ENCODE measurements around the gene MAST4.

Gene MAST4

DNA sequence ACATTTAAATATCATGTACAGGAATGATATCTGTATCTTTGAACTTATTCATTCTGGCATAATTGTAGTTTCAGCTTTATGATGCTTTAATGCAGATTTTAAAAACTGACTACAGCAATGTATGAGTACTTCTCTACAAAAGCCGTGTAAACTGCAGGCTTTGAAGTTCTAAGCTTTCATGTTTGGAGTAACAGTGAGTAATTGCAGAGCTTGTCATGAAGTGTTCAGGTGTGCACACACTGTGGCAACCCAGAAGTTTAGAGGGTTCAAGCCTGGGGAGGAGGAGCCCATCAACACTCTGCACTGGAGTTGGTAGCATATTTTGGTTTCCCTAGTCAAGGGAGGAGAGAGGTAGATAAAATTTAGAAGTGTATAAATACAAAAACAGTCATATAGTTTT is 469.5 kb downstream of the MAST4 start:
- Histone ChIP-seq H3K36me3 (ENCODE audit: control insufficient read depth, insufficient read depth, low read length) (no peaks in the 10 kb centered on the region), H3K27ac (ENCODE audit: insufficient read depth, low read depth, low read length, poor library complexity, severe bottlenecking) (no peak overlapping the region), H3K4me1 (ENCODE audit: control insufficient read depth, insufficient read depth, low read length) (no peaks in the 10 kb centered on the region), H3K4me3 (ENCODE audit: insufficient read depth, low read depth, low read length) (no peak overlapping the region), H3K9me3 (ENCODE audit: control insufficient read depth, low read length) (no peaks in the 10 kb centered on the region), H3K27me3 (ENCODE audit: control insufficient read depth, insufficient read depth, low read length, poor library complexity, severe bottlenecking) (no peaks in the 10 kb centered on the region)
- WGBS, 2 experiments: 89 to 95% methylated on average over 1 of the region's 1 CpG

DNA sequence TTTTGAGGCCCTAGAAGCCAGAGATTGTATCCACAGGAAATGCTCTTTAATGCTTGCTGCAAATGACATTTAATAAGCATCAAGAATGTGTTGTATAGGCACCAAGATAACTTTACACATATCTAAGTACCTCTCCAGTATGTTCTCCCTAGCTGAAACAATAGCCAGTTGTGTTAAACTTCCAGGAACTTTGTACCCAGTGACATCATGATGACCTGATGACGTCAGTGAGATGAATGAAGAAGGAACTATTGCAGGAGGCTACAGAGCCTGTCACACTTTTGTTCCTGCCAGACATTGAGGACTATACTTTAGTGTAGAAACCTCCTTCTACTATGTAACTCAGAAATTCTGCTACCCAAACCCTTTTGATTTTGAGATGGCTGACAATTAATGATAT is 470.6 kb downstream of the MAST4 start:
- no peak overlapping the region for H3K27ac ChIP-seq (ENCODE audit: insufficient read depth, low read depth, low read length, poor library complexity, severe bottlenecking)
- H3K36me3 ChIP-seq (ENCODE audit: control insufficient read depth, insufficient read depth, low read length): no peaks in the 10 kb centered on the region
- 91 to 100% methylated on average over 1 of the region's 1 CpG for WGBS, 2 experiments
- no peak overlapping the region for H3K4me3 ChIP-seq (ENCODE audit: insufficient read depth, low read depth, low read length)
- H3K27me3 ChIP-seq (ENCODE audit: control insufficient read depth, insufficient read depth, low read length, poor library complexity, severe bottlenecking): no peaks in the 10 kb centered on the region
- no peaks in the 10 kb centered on the region for H3K4me1 ChIP-seq (ENCODE audit: control insufficient read depth, insufficient read depth, low read length)
- no peaks in the 10 kb centered on the region for H3K9me3 ChIP-seq (ENCODE audit: control insufficient read depth, low read length)

DNA sequence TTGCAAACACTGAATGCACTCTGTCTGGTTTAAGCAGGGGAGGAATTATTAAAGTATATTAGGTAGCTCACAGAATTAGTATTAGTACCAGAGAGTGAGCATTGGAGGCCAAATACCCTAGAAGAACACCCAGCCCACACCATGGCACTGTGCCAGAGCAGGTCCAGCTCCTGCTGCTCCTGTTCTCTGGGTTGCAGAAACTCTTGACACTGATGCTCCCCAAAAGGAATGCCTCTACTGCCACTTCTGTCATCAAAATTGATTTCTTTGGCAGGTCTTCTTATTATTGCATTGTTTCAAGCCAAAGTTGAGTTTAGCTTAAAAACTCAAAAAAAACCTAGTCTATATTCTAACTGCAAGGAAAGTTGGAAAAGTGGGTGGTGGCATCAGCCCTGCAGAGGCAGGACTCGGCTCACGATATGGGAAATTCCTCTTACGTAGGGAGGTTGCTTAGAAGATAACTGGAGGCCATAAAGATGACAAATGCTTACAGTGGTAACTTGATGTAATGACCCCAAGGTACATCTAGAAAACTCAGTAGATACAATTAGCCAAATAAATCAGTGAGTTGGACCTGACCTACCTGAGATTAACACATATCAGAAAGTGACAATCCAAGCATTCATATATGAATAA is 477.0 kb downstream of the MAST4 start:
- no peak overlapping the region for H3K4me3 ChIP-seq (ENCODE audit: insufficient read depth, low read depth, low read length)
- H3K27ac ChIP-seq (ENCODE audit: insufficient read depth, low read depth, low read length, poor library complexity, severe bottlenecking): no peak overlapping the region
- no peaks in the 10 kb centered on the region for H3K9me3 ChIP-seq (ENCODE audit: control insufficient read depth, low read length)
- H3K36me3 ChIP-seq (ENCODE audit: control insufficient read depth, insufficient read depth, low read length): no peaks in the 10 kb centered on the region
- WGBS, 2 experiments: 85 to 97% methylated on average over 3 of the region's 3 CpGs
- no peaks in the 10 kb centered on the region for H3K27me3 ChIP-seq (ENCODE audit: control insufficient read depth, insufficient read depth, low read length, poor library complexity, severe bottlenecking)
- no peaks in the 10 kb centered on the region for H3K4me1 ChIP-seq (ENCODE audit: control insufficient read depth, insufficient read depth, low read length)

DNA sequence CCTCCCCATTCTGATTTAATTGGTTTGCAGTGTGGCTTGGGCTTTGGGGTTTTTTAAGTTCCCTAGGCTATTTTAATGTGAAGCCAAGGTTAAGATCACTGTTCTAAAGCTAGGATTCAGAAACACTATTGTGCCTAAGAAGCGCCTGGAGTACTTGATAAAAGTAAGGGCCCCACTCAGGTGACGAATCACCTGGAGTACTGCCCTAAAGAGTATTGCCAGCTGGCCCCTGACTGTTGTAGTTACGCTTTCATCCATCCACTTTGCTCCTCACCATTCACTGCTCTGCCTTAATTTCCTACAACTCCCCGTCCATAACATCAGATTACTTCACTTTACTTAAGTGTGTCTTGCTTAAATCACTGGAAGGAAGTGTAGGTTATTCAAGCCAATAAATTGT is 481.1 kb downstream of the MAST4 start:
- H3K27ac ChIP-seq (ENCODE audit: insufficient read depth, low read depth, low read length, poor library complexity, severe bottlenecking): no peak overlapping the region
- no peaks in the 10 kb centered on the region for H3K27me3 ChIP-seq (ENCODE audit: control insufficient read depth, insufficient read depth, low read length, poor library complexity, severe bottlenecking)
- no peaks in the 10 kb centered on the region for H3K9me3 ChIP-seq (ENCODE audit: control insufficient read depth, low read length)
- no peak overlapping the region for H3K4me3 ChIP-seq (ENCODE audit: insufficient read depth, low read depth, low read length)
- H3K4me1 ChIP-seq (ENCODE audit: control insufficient read depth, insufficient read depth, low read length): no peaks in the 10 kb centered on the region
- WGBS, 2 experiments: 95 to 96% methylated on average over 4 of the region's 4 CpGs
- H3K36me3 ChIP-seq (ENCODE audit: control insufficient read depth, insufficient read depth, low read length): no peaks in the 10 kb centered on the region

DNA sequence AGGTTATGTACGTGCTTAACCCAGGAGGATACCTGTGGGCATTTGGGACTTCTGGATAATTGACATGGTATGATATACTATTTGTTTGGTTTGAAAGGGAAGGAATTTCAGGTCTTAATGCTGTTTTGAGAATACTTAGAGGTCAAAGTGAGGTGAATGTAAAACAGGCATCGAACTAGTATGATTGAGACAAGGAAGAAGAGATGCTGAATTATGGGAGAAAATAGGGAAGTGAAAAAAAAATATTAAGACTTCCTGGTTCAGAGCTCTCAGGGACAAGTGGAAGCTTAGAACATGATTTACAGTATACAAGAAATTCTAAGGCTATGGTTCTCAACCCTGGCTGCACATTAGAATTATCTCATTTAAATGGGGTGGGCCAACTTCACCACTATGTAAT is 485.1 kb downstream of the MAST4 start:
- H3K4me1 ChIP-seq (ENCODE audit: control insufficient read depth, insufficient read depth, low read length): no peaks in the 10 kb centered on the region
- H3K9me3 ChIP-seq (ENCODE audit: control insufficient read depth, low read length): no peaks in the 10 kb centered on the region
- 96% methylated on average over 2 of the region's 2 CpGs for WGBS, 2 experiments
- H3K27ac ChIP-seq (ENCODE audit: insufficient read depth, low read depth, low read length, poor library complexity, severe bottlenecking): no peak overlapping the region
- H3K27me3 ChIP-seq (ENCODE audit: control insufficient read depth, insufficient read depth, low read length, poor library complexity, severe bottlenecking): no peaks in the 10 kb centered on the region
- H3K4me3 ChIP-seq (ENCODE audit: insufficient read depth, low read depth, low read length): no peak overlapping the region
- H3K36me3 ChIP-seq (ENCODE audit: control insufficient read depth, insufficient read depth, low read length): no peaks in the 10 kb centered on the region

DNA sequence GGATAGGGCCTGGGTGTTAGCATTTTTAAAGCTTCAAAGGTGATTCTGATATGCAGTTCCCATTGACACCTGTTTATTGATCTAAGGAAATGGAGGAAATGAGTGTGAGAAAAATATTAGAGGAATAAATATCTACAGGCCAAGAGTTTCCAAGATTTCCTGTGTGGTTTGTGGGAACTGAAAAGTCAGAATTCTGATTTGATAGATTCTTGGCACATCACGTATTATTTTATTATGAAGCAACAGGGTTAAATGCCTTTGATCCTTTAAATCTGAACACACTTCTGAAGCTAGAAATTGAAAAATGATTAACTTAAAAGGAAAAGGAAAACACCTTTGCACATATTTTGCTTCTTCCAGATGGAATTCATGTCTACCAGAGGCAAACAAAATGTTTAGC is 486.7 kb downstream of the MAST4 start:
- H3K9me3 ChIP-seq (ENCODE audit: control insufficient read depth, low read length): no peaks in the 10 kb centered on the region
- no peak overlapping the region for H3K27ac ChIP-seq (ENCODE audit: insufficient read depth, low read depth, low read length, poor library complexity, severe bottlenecking)
- H3K27me3 ChIP-seq (ENCODE audit: control insufficient read depth, insufficient read depth, low read length, poor library complexity, severe bottlenecking): no peaks in the 10 kb centered on the region
- 100% methylated on average over 1 of the region's 1 CpG for WGBS, 2 experiments
- no peaks in the 10 kb centered on the region for H3K4me1 ChIP-seq (ENCODE audit: control insufficient read depth, insufficient read depth, low read length)
- H3K36me3 ChIP-seq (ENCODE audit: control insufficient read depth, insufficient read depth, low read length): no peaks in the 10 kb centered on the region
- no peak overlapping the region for H3K4me3 ChIP-seq (ENCODE audit: insufficient read depth, low read depth, low read length)

DNA sequence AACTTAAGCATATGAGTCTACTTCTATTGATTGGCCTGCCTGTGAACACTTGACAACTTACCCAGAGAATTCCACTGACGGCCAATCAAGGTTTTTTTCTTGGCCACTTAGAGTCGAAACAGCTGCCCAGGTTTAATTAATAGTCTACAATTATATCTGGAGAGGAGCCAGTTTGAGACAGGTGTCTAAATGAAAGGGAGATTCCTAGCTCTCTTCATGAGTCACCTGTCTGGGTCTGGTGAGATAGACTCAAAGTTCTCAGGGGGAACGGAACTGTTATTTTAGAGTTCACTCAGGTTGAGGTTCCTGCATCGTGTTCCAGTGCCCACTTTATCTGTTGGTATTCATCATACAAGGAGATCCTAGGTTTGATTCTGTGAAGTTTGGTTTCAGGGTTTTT is 489.4 kb downstream of the MAST4 start:
- peaks cover 6% of the 10 kb centered on the region for H3K4me1 ChIP-seq (ENCODE audit: control insufficient read depth, insufficient read depth, low read length)
- WGBS, 2 experiments: 95 to 97% methylated on average over 4 of the region's 4 CpGs

DNA sequence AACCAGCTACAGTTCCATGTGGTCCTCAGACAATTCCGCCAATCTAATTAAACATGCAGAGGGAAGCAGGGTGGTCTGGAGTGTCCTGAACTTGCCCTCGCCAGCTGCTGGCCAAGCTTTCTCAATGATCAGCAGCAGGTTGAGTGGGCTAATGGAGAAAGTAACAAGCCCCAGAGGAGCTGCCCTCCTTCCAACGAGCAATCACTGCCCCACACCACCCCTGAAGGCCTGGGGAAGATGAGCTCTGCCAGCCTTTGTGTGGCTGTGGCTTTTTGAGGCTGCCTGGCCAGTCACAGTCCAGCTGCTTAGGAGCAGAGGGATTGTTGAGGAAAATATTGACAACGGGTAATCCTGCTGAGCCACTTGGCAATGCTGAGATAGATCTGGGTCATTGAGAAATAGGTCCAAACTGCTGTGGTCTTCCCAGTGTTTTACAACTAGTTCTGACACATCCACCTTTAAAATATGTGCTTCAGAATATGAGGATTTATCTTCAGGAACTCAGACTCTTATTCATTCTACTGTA is 493.1 kb downstream of the MAST4 start:
- 62 to 76% methylated on average over 4 of the region's 4 CpGs for WGBS, 2 experiments
- H3K27ac ChIP-seq (ENCODE audit: insufficient read depth, low read depth, low read length, poor library complexity, severe bottlenecking): no peak overlapping the region
- no peaks in the 10 kb centered on the region for H3K36me3 ChIP-seq (ENCODE audit: control insufficient read depth, insufficient read depth, low read length)

More for the DNA sequence above, 489.4 kb downstream of the MAST4 start:
- H3K36me3 ChIP-seq (ENCODE audit: control insufficient read depth, insufficient read depth, low read length): no peaks in the 10 kb centered on the region
- no peaks in the 10 kb centered on the region for H3K27me3 ChIP-seq (ENCODE audit: control insufficient read depth, insufficient read depth, low read length, poor library complexity, severe bottlenecking)
- no peaks in the 10 kb centered on the region for H3K9me3 ChIP-seq (ENCODE audit: control insufficient read depth, low read length)
- H3K4me3 ChIP-seq (ENCODE audit: insufficient read depth, low read depth, low read length): no peak overlapping the region
- H3K27ac ChIP-seq (ENCODE audit: insufficient read depth, low read depth, low read length, poor library complexity, severe bottlenecking): no peak overlapping the region

DNA sequence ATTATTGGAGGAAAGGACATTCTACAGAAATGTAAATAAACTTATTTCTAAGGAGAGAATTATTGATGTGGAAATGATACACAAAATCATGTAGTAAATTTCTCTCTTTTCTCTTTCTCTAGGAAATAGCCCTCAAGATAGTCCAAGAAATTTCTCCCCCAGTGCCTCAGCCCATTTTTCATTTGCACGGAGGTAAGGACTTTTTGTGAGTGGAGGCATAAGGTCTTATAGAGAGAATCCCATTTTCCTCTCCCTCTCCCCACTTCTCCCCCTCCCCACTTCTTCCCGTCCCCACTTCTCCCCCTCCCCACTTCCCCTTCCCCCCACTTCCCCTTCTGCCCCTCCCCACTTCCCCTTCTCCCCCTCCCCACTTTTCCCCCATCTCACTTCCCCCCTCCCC is 493.8 kb downstream of the MAST4 start:
- Histone ChIP-seq H3K9me3 (ENCODE audit: control insufficient read depth, low read length) (no peaks in the 10 kb centered on the region), H3K27ac (ENCODE audit: insufficient read depth, low read depth, low read length, poor library complexity, severe bottlenecking) (no peak overlapping the region), H3K36me3 (ENCODE audit: control insufficient read depth, insufficient read depth, low read length) (no peaks in the 10 kb centered on the region), H3K27me3 (ENCODE audit: control insufficient read depth, insufficient read depth, low read length, poor library complexity, severe bottlenecking) (no peaks in the 10 kb centered on the region), H3K4me1 (ENCODE audit: control insufficient read depth, insufficient read depth, low read length) (peaks cover 18% of the 10 kb centered on the region), H3K4me3 (ENCODE audit: insufficient read depth, low read depth, low read length) (no peak overlapping the region)
- 100% methylated on average over 1 of the region's 2 CpGs; no CpG with 5 or more reads in 1 of the 2 experiments for WGBS, 2 experiments

More for the DNA sequence above, 493.1 kb downstream of the MAST4 start:
- Histone ChIP-seq H3K4me1 (ENCODE audit: control insufficient read depth, insufficient read depth, low read length) (peaks cover 10% of the 10 kb centered on the region), H3K4me3 (ENCODE audit: insufficient read depth, low read depth, low read length) (no peak overlapping the region), H3K27me3 (ENCODE audit: control insufficient read depth, insufficient read depth, low read length, poor library complexity, severe bottlenecking) (no peaks in the 10 kb centered on the region), H3K9me3 (ENCODE audit: control insufficient read depth, low read length) (no peaks in the 10 kb centered on the region)

DNA sequence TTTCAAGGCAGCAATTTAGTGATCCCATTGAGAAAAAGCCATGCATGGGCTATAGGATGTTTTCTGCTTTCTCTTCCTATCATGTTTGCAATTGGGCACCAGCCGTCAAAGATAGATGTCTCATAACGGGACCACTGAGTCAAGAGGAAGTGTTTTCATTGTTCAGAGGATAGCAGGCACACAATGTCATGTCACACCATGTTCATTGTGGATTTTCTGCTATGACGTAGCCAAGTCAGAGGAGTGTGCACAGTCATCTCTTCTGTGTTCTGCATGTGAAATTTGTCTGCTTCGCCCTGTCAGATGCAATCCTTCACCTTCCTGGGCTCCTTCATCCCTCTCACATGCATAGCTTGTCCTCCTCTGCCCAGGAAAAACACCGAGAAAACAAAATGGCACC is 494.4 kb downstream of the MAST4 start:
- peaks cover 18% of the 10 kb centered on the region for H3K4me1 ChIP-seq (ENCODE audit: control insufficient read depth, insufficient read depth, low read length)
- WGBS, 2 experiments: 94 to 97% methylated on average over 5 of the region's 5 CpGs
- H3K9me3 ChIP-seq (ENCODE audit: control insufficient read depth, low read length): no peaks in the 10 kb centered on the region
- no peak overlapping the region for H3K4me3 ChIP-seq (ENCODE audit: insufficient read depth, low read depth, low read length)
- no peaks in the 10 kb centered on the region for H3K36me3 ChIP-seq (ENCODE audit: control insufficient read depth, insufficient read depth, low read length)
- no peak overlapping the region for H3K27ac ChIP-seq (ENCODE audit: insufficient read depth, low read depth, low read length, poor library complexity, severe bottlenecking)
- no peaks in the 10 kb centered on the region for H3K27me3 ChIP-seq (ENCODE audit: control insufficient read depth, insufficient read depth, low read length, poor library complexity, severe bottlenecking)
